H54 (cell line): ENCODE measurements around the gene MELK.
A peak's percentile ranks its signal among the peaks of the same experiment; 100 is the strongest.

ENCODE experiments used
- DNase-seq: peaks from one replicate; pipeline ENCODE4 v3.0.0; 2011; ENCODE audit warnings: low spot score, mixed read lengths; ENCODE audit not compliant: insufficient read length
- FAIRE-seq: peaks from 3 replicates; lab custom pipeline; 2011; peaks lifted over from hg19 to GRCh38; lab: Jason Lieb, UNC
- POLR2A ChIP-seq: IDR thresholded peaks from 2 replicates; pipeline ENCODE4 v1.6.1; 2011; ENCODE audit warnings: low read depth, mild to moderate bottlenecking, low read length

The MELK gene

DNA sequence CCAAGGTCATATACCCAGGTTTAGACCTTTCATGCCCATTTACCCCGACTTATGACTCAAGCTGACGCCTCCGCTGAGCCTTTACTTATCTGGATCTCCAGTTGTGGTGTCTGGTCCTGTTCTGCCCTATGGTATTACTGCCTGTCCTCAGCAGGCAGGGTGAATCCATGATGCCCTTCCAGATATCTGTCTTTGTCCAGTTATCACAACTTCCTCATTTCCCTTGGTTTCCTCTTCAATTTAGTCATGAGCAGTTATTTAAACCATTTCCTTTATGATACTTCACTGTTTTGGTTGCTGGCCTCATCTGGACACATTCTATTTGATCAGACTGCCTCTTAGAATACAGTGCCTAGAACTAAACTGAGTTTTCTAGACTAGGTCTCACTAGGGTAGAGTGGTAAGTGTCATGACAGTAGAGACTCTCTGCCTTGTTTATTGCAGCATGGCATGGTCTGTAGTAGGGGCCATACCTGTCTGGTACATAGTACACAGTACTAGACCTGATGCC, 93.3 kb downstream of the MELK start:
- FAIRE-seq (peak; percentile 30), DNase-seq (no peak)
- TF ChIP-seq POLR2A = no peak

GRCh38 chr9:36671561-36671960, 98.9 kb downstream of the MELK start:
- TF ChIP-seq POLR2A = no peak
- DNase-seq = no peak
- no peak for FAIRE-seq

DNA sequence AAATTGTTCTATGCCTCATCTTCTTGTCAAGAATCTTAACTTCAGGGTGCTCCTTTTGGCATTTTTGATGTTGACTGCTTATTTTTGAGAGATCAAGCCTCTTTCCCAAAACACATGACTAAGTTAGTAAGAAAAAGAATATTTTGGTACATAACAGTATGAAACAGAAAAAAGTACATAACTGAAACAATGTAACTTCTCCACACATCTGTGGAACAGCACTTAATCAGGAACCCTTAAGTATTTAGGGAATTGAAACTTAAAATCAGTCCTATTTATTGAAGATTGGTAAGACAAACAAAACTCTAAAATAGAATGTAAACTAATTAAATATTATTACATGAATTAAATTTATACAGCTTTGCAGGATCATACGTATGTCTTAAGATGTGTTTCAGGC, 103.4 kb downstream of the MELK start:
- no peak for DNase-seq
- FAIRE-seq = no peak
- no peak for TF ChIP-seq POLR2A

DNA sequence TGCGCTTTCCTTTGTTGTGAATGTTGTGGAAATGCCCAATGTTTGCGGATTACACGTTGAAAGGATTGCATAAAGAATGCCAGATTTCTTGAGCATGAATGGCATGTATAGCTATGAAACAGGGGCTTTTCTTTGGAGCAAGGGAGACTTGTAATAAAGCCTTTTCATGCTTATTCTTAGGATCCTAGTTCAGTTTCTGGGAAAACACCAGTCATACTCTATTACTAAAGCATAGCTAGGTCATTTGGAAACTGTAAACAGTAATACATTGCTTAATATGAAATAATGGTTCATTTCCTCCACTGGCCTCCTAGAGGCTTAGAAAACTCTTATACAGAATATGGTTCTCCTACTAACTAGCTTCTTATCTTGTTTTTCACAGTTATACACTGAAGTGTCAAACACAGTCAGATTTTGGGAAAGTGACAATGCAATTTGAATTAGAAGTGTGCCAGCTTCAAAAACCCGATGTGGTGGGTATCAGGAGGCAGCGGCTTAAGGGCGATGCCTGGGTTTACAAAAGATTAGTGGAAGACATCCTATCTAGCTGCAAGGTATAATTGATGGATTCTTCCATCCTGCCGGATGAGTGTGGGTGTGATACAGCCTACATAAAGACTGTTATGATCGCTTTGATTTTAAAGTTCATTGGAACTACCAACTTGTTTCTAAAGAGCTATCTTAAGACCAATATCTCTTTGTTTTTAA, 104.2 kb downstream of the MELK start:
- DNase-seq = no peak
- FAIRE-seq = no peak

DNA sequence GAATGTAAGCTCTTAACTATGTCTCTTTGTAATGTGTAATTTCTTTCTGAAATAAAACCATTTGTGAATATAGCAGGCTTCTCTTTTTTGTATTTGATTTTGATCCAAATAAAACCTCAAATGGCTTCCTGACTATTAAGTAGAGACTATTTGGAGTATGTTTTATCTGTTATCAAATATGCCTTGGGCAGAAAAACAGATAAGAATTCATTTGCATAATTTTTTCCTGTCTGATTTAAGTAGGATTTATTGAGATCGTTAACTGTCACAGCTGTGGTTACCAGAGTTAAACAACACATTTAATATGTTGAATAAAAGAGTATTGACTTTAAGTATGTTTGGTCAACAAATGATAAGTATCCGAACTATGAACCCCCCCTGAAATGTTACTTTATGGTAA, 104.9 kb downstream of the MELK start:
- TF ChIP-seq POLR2A = no peak
- no peak for FAIRE-seq
- no peak for DNase-seq

More for the DNA sequence above, 104.2 kb downstream of the MELK start:
- no peak for TF ChIP-seq POLR2A

DNA sequence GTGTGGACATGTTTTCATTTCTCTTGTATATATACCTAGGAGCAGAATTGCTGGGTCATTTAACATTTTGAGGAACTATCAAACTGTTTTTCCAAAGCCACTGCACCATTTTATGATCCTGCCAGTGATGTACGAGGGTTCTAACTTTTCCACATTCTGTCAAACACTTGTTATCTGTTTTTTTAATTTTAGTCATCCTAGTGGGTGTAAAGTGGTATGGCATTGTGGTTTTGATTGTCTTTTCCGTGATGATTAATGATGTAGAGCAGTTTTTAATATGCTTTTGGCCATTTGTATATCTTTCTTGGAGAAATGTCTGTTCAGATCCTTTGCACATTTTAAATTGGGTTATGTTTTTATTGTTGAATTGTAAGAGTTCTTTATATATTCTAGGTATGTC, 107.0 kb downstream of the MELK start:
- TF ChIP-seq POLR2A = no peak
- no peak for DNase-seq
- no peak for FAIRE-seq

GRCh38 chr9:36686471-36686870, 113.8 kb downstream of the MELK start:
- no peak for TF ChIP-seq POLR2A
- DNase-seq = no peak
- no peak for FAIRE-seq

DNA sequence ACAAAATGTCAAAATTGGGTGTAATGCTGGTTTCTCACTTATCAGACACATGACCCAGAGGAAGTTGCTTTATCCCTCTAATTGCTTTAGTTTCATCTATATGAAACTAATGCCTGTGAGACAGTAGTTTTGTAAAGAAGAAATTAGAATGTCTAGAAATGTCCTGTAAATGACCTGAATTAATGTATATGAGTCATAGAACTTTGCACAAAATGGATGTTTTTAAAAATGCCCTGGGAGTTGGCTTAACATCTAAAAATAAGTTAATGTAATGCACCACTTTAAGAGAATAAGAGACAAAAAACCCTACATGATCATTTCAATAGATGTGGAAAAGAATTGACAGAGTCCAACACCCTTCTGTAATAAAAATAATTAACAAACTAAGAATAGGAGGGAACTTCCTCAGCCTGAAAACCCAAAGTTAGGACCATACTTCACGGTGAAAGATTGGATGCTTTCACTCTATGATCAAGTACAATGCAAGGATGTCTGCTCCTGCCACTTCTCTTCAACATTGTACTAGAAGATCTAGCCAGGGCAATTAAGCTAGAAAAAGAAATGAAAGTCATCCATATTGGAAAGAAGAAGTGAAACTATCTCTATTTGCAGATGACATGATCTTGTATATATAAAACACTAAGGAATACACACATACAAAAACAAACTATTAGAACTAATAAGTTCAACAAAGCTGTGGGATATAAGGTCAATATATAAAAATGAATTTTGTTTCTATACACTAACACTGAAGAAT, 117.9 kb downstream of the MELK start:
- TF ChIP-seq POLR2A = no peak
- no peak for DNase-seq
- no peak for FAIRE-seq

DNA sequence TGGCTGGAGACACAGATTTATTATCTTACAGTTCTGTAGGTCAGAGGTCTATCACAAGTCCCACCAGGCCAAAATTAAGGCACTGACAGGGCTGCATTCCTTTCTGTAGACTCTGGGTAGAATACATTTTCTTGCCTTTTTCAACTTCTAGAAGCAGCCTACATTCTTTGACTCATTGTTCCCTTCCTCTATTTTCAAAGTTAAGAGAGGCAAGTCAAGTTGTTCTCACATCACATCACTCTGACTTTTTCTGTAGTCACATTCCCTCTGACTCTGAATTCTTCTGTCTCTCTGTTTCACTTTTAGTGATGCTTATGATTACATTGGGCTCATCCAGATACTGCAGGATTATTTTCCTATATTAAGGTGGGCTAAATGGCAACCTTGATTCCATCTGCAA, 119.0 kb downstream of the MELK start:
- TF ChIP-seq POLR2A = no peak
- no peak for DNase-seq
- no peak for FAIRE-seq

- DNase-seq (no peak), FAIRE-seq (no peak)
- no peak for TF ChIP-seq POLR2A
Observed at GRCh38 chr9:36698984-36699383, 126.3 kb downstream of the MELK start.

GRCh38 chr9:36704148-36704547, 131.5 kb downstream of the MELK start:
- FAIRE-seq (no peak), DNase-seq (no peak)
- TF ChIP-seq POLR2A = no peak

DNA sequence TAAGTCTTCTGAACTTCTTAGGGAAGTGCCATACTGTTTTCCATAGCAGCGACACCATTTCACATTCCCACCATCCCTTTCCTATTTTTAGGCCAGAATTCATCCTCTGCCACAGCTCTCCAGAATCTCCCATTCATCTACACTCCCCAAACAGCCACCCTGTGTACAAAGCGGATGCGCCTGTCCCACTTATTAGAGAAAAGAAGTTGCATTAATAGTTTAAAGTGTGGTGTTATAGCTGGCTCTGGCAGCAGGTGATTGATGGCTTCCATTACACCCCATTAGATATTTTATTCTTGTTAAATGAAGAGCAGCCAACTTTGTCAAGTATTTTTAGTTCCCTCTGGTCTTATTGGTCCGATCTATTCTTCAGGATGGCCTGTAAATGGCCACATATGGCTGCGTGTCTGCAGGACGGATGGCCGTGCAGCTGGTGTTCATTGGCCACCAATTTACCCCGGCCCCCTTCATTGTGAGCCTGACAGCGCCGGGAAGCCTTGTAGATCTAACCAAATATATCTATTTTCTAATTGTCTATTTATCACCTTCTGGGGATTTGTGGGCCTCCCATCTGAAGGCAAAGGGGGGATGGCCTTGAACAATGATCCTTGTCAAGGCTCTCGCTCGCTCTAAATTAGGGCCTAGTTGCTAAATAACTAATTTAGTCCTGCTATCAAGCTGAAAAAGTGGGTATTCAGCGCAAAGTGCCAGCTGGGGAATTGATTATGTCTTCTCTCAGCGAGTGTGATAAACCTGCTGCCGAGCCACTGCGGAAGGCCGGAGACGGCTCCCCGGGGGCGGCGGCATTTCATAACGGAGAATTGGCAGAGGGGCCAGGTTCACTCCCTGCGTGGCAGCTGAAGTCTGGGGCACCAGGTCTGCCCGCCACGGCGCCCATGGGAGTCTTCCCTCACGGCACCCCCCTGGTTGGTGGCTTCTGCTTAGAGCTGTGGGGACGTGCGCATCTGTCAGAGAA, 141.1 kb downstream of the MELK start:
- DNase-seq (no peak), FAIRE-seq (no peak)
- TF ChIP-seq POLR2A = no peak

- FAIRE-seq (no peak), DNase-seq (no peak)
- TF ChIP-seq POLR2A = no peak
Observed at GRCh38 chr9:36716496-36716895, 143.8 kb downstream of the MELK start.
